SU-DHL-6 (cell line): Measurements from ENCODE around the gene OSBP2.

ENCODE experiments used
- H2AFZ ChIP-seq: fragments of 200-600 bp; sonication (generic); 2 replicates; pipeline ENCODE4 v1.6.1; 2014; ENCODE audit warnings: low read depth, mild to moderate bottlenecking, moderate library complexity, mixed read lengths, antibody characterized with exemption, low read length; ENCODE audit not compliant: severe bottlenecking
- H3F3A ChIP-seq: fragments of 200-600 bp; shearing (Covaris generic); 2 replicates; pipeline ENCODE4 v1.6.0; 2016; ENCODE audit warnings: antibody characterized with exemption, mild to moderate bottlenecking; ENCODE audit not compliant: insufficient read depth
- H3K27ac ChIP-seq: fragments of 200-600 bp; sonication (generic); 2 replicates; pipeline ENCODE4 v1.5.1; 2016; ENCODE audit warnings: low read depth, mild to moderate bottlenecking, low read length, moderate library complexity, mixed read lengths
- H3K27me3 ChIP-seq: fragments of 200-600 bp; sonication (generic), shearing (Covaris generic); 2 replicates; pipeline ENCODE4 v1.6.0; 2014; ENCODE audit warnings: mild to moderate bottlenecking, low read length
- H3K36me3 ChIP-seq: fragments of 200-600 bp; sonication (generic); 2 replicates; pipeline ENCODE4 v1.6.1; 2014; ENCODE audit warnings: mild to moderate bottlenecking, low read length, mixed read lengths
- H3K4me2 ChIP-seq: fragments of 300-600, 200-600 bp; shearing (Covaris generic), sonication (generic); 2 replicates; pipeline ENCODE4 v1.6.0; 2014; ENCODE audit warnings: low read length, low read depth, mild to moderate bottlenecking; ENCODE audit not compliant: poor library complexity, severe bottlenecking
- H3K4me3 ChIP-seq: fragments of 200-600 bp; sonication (generic); 2 replicates; pipeline ENCODE4 v1.5.1; 2014; ENCODE audit warnings: antibody characterized with exemption, low read length, mild to moderate bottlenecking, mixed read lengths; ENCODE audit not compliant: insufficient read depth, poor library complexity, severe bottlenecking
- H3K79me2 ChIP-seq: fragments of 200-600 bp; sonication (generic); 2 replicates; pipeline ENCODE4 v1.6.1; 2014; ENCODE audit warnings: mild to moderate bottlenecking, low read length, moderate library complexity; ENCODE audit not compliant: insufficient read depth
- H3K9ac ChIP-seq: fragments of 200-600 bp; sonication (generic); 2 replicates; pipeline ENCODE4 v1.7.0; 2014; ENCODE audit warnings: mild to moderate bottlenecking, low read length
- H3K9me2 ChIP-seq: fragments of 200-600 bp; sonication (generic); replicated peaks from 2 replicates; pipeline ENCODE4 v1.6.1; 2014; ENCODE audit warnings: low read length; ENCODE audit not compliant: insufficient read depth
- H3K9me3 ChIP-seq: fragments of 200-600 bp; sonication (generic); 2 replicates; pipeline ENCODE4 v1.6.1; 2014; ENCODE audit warnings: low read length, mixed read lengths; ENCODE audit not compliant: insufficient read depth
- H4K20me1 ChIP-seq: fragments of 200-600 bp; sonication (generic); 2 replicates; pipeline ENCODE4 v1.6.1; 2014; ENCODE audit warnings: low read depth, mild to moderate bottlenecking, antibody characterized with exemption, low read length, moderate library complexity, mixed read lengths
- EZH2phosphoT487 ChIP-seq: fragments of 200-600 bp; sonication (generic), shearing (Covaris generic); conservative IDR thresholded peaks from 2 replicates; pipeline ENCODE4 v1.6.1; 2018; ENCODE audit warnings: mild to moderate bottlenecking, antibody characterized with exemption, low read length, moderate library complexity, mixed read lengths
- TF ChIP-seq, protein P1 (sequence below): fragments of 200-600 bp; sonication (generic); IDR thresholded peaks from one replicate; pipeline ENCODE4 v1.5.1; 2017; ENCODE audit warnings: antibody characterized with exemption, mild to moderate bottlenecking, low read length, moderate library complexity; ENCODE audit not compliant: insufficient read depth, poor library complexity, severe bottlenecking

OSBP2 gene

GRCh38 chr22:30864441-30865420 is 170.1 kb downstream of the OSBP2 start:
- H4K20me1 ChIP-seq, result no peaks in the 10 kb centered on the region
- TF ChIP-seq EZH2phosphoT487, result no peak
- TF ChIP-seq, protein P1, sequence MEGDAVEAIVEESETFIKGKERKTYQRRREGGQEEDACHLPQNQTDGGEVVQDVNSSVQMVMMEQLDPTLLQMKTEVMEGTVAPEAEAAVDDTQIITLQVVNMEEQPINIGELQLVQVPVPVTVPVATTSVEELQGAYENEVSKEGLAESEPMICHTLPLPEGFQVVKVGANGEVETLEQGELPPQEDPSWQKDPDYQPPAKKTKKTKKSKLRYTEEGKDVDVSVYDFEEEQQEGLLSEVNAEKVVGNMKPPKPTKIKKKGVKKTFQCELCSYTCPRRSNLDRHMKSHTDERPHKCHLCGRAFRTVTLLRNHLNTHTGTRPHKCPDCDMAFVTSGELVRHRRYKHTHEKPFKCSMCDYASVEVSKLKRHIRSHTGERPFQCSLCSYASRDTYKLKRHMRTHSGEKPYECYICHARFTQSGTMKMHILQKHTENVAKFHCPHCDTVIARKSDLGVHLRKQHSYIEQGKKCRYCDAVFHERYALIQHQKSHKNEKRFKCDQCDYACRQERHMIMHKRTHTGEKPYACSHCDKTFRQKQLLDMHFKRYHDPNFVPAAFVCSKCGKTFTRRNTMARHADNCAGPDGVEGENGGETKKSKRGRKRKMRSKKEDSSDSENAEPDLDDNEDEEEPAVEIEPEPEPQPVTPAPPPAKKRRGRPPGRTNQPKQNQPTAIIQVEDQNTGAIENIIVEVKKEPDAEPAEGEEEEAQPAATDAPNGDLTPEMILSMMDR, result no peak
- H3K27ac ChIP-seq, result no peak overlapping the region
- no peaks in the 10 kb centered on the region for H3K9me2 ChIP-seq
- no peak overlapping the region for H3K4me3 ChIP-seq
- H3K79me2 ChIP-seq, result no peaks in the 10 kb centered on the region
- H3K9me3 ChIP-seq, result no peaks in the 10 kb centered on the region
- H3K27me3 ChIP-seq, result no peaks in the 10 kb centered on the region
- H3F3A ChIP-seq, result no peaks in the 10 kb centered on the region
- no peak overlapping the region for H2AFZ ChIP-seq
- H3K4me2 ChIP-seq, result no peak overlapping the region
- no peaks in the 10 kb centered on the region for H3K36me3 ChIP-seq
- no peak overlapping the region for H3K9ac ChIP-seq

GRCh38 chr22:30865656-30866055 is 171.0 kb downstream of the OSBP2 start:
- Histone ChIP-seq H3K27ac (no peak overlapping the region), H3K4me2 (no peak overlapping the region)
- TF ChIP-seq EZH2phosphoT487, result no peak
- TF ChIP-seq, protein P1, result no peak

DNA sequence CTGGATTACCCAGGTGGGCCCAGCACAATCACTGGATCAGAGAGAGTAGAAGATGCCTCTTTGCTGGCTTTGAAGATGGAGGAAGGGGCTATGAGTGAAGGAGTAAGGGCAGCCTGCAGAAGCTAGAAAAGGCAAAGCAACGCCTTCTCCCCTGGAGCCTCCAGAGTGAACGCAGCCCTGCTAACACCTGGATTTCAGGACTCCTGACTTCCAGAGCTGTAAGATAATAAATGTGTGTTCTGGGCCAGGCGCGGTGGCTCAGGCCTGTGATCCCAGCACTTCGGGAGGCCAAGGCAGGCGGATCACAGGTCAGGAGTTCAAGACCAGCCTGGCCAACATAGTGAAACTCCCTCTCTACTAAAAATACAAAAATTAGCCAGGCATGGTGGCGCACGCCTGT is 171.5 kb downstream of the OSBP2 start:
- Histone ChIP-seq H3K27ac (no peak overlapping the region), H3K27me3 (no peaks in the 10 kb centered on the region), H3K9ac (no peak overlapping the region), H3K9me2 (no peaks in the 10 kb centered on the region), H3K9me3 (no peaks in the 10 kb centered on the region), H3K4me2 (no peak overlapping the region), H3K79me2 (no peaks in the 10 kb centered on the region), H2AFZ (no peak overlapping the region), H3F3A (no peaks in the 10 kb centered on the region), H3K36me3 (no peaks in the 10 kb centered on the region), H3K4me3 (no peak overlapping the region), H4K20me1 (no peaks in the 10 kb centered on the region)
- TF ChIP-seq, protein P1, result no peak
- no peak for TF ChIP-seq EZH2phosphoT487

More at GRCh38 chr22:30865656-30866055, 171.0 kb downstream of the OSBP2 start:
- Histone ChIP-seq H3F3A (no peaks in the 10 kb centered on the region), H3K9me2 (no peaks in the 10 kb centered on the region), H3K27me3 (no peaks in the 10 kb centered on the region), H2AFZ (no peak overlapping the region), H3K79me2 (no peaks in the 10 kb centered on the region), H3K36me3 (no peaks in the 10 kb centered on the region), H3K9me3 (no peaks in the 10 kb centered on the region), H4K20me1 (no peaks in the 10 kb centered on the region), H3K9ac (no peak overlapping the region), H3K4me3 (no peak overlapping the region)
